ENCODE data around the gene TRMT112.

DNA sequence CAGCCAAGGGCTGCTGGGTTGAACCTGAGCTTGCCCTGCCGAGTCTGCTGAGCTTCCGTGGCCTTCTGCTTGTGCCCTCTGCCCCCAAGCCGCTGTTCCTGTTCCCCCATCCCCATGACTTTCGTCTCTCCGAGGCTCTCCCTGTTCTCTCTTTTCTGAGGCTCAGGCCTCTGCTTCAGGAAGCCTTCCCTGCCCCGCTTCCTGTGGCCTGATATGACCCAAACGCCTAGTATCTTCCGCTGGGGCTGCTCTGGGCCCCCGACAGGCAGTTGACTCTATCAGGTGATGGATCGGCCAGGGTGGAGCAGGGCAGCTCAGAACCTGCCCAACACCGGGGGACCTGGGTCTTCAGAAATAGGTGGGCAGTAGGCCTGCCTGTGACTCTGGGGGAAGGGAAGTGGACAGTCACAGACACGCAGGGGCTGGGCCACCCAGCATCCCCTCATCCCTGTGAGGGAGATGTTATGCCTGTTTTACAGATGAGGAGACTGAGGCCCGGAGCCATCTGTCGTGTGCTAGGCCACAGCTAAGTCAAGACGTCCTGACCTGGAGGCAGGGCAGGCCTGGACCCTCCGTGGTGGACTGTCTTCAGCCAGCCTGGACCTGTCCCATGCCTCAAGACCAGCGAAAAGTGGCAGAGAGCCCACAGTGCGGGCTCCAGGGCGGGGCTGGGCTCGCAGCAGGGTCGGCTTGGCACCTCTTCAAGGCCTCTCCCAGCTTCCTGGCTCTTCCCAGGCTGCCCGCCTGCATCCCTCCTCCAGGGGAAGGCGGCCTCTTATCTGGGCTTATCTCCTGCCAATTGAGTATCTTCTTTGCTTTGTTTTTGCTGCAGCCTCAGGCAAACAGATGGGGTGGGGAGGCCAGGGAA, 49.1 kb downstream of the TRMT112 start:
- no peak for TF ChIP-seq POLR2A (IDR thresholded peaks at IDR 0.05)
- TF ChIP-seq, protein P1, sequence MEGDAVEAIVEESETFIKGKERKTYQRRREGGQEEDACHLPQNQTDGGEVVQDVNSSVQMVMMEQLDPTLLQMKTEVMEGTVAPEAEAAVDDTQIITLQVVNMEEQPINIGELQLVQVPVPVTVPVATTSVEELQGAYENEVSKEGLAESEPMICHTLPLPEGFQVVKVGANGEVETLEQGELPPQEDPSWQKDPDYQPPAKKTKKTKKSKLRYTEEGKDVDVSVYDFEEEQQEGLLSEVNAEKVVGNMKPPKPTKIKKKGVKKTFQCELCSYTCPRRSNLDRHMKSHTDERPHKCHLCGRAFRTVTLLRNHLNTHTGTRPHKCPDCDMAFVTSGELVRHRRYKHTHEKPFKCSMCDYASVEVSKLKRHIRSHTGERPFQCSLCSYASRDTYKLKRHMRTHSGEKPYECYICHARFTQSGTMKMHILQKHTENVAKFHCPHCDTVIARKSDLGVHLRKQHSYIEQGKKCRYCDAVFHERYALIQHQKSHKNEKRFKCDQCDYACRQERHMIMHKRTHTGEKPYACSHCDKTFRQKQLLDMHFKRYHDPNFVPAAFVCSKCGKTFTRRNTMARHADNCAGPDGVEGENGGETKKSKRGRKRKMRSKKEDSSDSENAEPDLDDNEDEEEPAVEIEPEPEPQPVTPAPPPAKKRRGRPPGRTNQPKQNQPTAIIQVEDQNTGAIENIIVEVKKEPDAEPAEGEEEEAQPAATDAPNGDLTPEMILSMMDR (IDR thresholded peaks at IDR 0.05): no peak

Measured in right lobe of liver (tissue), 4 donors.